ENCODE measurements around the gene FAM168B.

The FAM168B gene

DNA sequence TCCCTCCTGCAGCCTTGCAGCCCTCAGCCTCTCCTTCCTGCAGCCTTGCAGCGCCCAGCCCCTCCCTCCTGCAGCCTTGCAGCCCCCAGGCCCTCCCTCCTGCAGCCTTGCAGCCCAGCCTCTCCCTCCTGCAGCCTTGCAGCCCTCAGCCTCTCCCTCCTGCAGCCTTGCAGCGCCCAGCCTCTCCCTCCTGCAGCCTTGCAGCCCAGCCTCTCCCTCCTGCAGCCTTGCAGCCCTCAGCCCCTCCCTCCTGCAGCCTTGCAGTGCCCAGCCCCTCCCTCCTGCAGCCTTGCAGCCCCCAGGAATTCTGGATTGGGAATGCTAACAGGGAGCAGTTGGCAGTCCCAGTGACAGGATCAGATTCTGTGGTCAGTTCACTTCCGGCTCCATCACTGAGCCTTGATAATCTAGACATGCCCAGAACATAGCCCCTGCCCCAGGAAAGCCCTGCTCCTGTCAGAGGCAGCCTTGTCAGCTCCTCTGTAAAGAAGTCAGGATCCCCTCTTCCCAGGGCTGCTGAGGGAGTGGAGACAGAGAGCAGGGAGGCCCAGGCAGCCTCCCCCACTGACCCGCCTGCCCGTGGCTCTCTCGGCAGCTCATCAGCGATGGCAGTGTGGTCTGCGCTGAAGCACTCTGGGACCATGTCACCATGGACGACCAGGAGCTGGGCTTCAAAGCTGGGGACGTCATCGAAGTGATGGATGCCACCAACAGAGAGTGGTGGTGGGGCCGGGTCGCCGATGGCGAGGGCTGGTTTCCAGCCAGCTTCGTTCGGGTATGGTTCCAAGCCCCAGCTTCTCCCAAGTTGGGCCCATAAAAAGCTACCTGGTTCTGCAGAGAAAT is 54.8 kb downstream of the FAM168B start:
- DNase-seq = no peak

DNA sequence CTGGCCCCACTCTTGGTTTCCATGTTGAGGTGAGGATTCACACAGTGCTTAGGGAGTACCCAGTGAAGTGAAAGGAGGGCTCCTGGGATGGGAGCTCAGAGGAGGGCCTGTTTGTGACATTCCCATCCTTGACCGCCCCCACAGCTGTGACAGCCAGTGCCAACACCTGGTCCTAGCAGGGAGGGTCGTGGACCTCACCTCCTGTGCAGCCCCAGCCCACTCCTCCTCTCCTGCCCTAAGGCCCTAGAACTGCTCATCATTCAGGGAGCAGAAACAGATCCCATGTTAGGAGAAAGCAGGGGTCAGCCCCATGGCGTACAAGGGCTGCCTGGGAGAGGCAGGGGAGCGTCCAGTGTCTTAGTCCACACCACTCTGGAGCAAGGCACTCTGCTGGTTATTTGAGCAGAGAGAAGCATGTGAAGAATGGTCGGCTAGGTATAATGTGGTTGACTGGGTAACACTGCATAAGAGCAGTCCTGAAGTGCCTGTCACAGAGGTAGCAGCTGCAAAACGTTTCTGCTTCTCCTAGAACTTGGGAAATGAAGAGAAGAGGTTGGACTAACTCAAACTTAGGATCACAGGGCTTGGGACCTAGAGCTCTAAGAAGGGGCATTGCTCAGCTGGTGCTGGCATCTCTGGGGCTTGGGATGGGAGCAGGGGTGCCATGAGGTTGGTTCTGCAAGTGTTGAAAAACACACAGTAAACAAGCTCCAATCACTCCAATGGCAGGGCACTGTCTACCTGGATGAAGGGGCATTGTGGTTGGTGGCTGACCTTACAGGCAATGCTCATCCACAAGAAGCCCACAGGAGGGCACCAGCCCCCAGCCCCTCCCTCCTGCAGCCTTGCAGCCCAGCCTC is 55.6 kb downstream of the FAM168B start:
- no peak for DNase-seq

DNA sequence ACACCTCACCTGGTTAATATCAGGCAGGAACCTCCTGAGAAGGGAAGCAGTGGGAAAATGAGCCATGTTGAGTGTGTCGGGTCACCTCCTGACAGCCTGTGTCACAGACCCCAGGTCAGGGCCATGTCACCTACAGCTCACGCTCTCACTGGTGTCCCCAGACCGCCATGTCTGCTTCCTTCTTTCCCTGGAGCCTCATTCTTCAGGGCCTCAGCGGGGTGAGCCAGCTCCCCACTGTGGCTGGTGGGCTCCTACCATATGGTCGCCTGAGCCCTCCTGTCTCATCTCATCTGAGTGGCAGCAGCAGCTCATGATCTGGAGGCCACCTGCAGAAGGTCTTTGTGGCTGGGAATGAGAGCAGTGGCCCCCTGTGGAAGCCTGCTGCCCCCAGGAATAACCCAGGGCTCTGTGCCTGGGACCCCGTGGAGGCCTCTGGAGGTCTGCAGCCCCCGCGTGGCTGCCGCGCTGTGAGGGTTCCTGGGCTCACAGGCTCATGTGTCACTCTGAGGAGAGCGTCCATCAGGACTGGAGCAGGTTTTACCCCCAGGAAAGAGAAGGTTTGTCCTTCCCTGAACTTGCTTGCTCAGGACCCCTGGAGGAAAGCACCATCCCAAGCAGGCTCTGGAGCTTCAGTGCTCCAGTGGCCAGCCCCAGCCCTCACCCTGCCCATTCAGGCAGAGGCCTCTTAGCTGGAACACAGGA is 56.4 kb downstream of the FAM168B start:
- DNase-seq = no peak

DNA sequence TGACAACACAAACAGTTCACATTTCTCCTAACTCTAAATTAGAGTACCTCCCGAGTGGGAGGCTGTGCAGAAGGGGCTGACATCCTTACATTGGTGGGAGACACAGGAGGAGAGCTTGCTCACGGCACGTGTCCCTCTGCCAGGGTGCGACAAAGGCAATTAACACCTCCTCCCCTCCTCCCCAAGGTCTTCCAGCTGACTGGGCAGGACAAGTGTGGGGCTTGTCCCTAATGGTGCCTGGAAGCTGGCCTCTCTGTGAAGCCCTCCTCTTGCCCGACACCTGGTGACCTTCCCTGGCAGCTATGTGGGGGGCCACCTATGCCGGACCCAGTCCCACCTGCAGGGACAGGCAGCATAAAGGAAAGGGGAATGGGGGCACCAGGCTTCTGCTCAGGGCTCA is 57.0 kb downstream of the FAM168B start:
- DNase-seq = no peak

DNA sequence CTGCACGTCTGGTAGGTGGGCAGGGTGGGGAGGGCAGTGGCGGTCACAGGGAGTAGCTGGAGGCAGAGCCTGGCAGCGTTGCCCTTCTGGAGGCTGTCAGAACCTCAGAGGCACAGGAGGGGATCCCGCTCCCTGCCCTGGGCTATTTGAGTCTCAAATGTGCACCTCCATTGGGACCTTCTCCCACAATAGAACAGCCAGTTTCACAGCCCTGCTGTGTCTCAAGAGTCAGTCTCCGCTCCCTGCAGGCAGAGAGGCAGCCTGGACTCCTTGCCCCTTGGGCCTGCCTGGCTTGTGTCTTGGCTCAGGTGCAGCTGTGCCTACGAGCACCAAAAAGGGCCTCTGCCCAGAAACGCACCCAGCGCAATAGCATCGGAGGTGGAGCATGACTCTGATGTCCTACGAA is 57.4 kb downstream of the FAM168B start:
- no peak for DNase-seq

DNA sequence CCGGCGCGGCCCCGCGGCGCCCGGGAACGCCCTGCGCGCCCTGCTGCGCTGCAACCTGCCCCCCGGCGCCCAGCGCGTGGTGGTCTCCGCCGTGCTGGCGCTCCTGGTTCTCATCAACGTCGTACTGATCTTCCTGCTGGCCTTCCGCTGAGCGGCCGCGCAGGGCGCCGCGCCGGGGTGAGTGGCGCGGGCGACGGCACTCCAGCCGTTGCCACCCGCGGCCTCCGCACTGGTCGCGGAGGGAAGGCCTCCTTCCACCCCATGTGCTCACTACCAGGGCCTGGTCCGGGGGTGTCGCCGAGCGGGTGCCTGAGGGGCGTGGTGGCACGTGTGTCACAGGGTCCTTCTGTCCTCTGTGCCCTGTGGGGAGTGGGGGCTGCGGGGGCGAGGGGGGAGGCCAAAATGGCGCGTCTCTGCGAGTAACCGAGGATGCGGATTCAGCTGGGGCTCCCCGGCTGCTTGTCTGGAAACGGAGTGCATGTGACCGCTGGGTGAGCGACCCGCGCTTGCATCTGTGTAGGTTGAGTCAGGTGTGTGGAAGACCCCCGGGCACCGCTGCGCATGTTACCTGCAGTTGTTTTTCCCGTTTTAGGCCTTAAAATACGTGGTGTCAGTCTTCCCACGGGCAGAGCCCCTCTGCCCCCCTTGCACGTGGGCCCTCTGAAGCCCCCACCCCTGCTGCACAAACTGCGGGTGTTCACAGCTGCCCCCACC is 58.0 kb downstream of the FAM168B start:
- no peak for DNase-seq

DNA sequence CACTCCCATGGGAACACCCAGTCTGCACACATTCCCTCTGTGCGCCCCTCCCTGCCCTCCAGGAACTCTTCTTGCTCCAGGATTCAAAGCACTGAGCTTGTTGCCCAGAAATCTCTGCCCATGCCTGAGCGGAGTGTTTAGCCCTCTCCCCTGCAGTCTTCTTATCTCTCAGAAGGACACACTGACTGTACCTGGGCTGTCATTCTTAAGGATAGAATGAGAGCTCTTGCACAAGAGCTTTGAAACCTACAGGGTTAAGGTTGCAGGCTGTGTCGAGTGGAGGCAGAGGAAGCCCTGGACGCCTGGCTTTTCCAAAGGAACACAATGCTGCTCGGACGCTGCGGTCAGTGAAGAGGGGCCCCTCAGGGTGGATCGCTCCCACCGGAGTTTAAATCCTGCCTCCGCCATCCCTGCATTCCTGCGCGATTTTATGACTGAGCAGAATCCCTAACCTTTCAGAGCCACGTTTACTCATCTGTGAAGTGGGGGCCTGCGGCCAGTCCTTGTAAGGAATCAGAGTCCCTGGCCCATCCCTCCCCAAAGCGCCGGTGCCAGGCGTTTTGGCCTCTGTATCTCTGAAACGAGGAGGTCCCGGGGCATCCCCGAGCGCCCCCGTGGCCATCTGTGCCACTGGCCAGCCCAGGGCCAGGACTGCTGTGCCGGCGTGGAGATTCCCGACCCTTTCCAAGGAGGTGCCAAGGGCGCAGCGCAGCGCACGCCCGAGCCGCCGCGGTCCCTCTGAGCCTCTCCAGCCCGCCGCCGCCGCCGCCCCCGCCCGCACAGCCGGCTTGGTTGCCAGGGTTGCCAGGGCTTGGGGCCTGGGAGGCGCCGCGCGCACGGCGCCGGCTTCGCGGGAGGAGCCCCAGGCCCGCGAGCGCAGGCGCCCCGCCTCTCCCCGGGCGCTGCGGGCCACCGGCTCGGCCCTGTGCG is 58.9 kb downstream of the FAM168B start:
- no peak for DNase-seq

DNA sequence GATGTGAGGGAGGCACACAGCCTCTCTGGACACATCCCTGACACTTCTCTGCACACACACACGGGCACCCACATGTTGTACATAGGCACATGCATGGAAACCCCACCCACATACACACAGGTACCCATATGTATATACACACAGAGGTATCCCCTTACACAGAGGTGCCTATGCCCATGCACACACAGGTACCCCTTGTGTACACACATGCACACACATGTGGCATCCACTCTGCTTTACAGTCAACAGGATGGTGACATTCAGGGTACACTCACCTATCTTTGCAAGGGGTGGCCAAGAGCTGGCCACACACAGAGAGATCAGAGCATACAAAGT is 59.5 kb downstream of the FAM168B start:
- no peak for DNase-seq

DNA sequence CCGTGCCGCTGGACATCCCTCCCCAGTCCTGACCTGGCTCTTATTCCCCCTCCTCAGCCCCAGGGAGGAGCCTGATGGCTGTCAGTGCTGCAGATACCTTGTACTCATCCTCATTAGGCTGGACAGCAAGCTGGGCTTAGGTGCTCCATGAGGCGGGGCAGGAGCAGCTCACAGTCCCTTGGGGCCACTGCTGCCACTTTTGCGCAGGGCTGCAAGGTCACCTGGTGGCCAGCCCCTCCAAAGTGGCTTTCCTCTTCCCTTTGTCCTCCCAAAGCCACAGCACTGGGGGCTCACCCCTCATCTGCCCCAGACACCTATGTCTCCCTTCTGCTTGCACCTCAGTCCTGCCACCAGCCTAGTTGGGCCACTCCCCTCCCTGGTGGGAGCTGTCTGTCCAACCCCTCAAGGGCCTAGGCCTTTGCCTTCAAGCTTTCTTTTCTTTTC is 60.8 kb downstream of the FAM168B start:
- DNase-seq = no peak

DNA sequence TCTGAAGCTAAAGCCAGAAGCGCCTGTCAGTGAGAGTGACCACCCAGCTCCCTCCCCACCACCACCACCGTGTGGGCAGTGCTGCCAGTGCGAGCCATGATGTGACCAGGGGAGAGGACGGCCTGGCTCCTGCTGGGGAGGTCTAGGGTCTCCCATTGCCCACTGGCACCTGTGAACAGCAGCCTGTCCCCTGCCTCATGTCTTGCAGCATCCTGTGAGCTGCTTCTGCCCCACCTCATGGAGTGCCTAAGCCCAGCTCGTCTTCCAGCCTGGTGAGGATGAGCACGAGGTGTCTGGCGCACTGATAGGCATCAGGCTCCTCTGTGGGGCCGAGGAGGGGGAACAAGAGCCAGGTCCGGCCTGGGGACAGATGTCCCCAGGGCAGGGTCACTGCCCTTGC is 61.4 kb downstream of the FAM168B start:
- DNase-seq = no peak

DNA sequence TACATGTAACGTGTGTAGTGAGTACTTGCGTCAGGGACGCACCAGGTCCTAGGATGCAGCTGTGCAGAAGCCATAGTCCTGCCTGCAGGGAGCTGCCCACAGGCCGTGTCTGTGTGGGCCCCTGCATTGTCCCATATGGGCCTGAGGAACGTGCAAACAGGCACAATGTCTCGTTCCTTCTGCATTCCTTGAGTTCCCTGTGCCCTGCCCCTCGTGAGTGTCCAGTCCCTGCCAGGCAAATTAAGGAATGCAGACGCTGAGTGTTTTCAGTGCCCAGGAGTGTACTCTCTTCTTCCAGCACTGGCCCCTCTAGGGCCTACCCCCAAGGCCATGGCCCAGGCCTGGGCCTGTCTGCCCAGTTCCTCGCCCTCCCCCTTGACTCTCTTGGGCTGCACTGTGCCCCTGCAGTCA is 61.8 kb downstream of the FAM168B start:
- no peak for DNase-seq

DNA sequence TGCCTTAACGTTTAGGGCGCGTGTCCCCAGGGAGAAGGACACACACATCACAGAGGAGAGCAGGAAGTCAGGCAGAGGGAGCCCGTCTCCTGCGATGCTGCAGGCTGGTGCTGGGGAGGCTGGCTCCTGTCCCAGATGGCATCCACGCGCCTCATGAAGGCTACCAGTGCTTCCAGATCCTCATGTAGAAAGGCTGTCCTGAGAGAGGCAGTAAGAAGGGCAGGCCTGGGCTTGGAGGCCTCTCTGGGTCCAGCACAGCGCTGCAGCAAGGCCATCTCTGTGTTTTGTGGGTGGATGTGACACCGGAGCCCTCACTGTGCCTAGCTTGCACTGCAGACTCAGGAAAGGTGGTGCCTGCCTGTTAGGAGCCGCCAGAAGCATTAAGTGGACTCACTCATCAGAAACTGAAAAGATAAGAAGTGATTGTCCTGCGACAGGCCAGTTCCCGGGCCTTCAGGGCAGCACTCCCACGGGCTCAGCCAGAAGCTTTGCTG is 62.7 kb downstream of the FAM168B start:
- no peak for DNase-seq

DNA sequence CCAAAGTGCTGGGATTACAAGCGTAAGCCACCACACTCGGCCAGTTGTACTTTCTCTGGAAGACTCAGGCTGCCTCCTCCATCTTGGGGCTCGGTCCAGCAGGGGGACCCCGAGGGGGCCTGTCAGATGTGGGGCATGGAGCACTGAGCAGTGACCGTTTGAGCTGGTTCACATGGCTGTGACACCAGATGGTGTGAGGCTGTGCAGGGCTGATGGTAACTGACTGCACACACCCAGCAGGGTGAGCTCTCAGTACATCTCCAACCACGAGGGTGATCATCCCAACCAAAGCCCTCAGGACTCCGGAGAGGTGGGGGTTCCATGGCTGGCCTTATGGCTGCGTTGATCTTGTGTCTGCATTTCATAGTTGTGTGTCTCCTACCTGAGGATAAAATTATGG is 63.4 kb downstream of the FAM168B start:
- no peak for DNase-seq

DNA sequence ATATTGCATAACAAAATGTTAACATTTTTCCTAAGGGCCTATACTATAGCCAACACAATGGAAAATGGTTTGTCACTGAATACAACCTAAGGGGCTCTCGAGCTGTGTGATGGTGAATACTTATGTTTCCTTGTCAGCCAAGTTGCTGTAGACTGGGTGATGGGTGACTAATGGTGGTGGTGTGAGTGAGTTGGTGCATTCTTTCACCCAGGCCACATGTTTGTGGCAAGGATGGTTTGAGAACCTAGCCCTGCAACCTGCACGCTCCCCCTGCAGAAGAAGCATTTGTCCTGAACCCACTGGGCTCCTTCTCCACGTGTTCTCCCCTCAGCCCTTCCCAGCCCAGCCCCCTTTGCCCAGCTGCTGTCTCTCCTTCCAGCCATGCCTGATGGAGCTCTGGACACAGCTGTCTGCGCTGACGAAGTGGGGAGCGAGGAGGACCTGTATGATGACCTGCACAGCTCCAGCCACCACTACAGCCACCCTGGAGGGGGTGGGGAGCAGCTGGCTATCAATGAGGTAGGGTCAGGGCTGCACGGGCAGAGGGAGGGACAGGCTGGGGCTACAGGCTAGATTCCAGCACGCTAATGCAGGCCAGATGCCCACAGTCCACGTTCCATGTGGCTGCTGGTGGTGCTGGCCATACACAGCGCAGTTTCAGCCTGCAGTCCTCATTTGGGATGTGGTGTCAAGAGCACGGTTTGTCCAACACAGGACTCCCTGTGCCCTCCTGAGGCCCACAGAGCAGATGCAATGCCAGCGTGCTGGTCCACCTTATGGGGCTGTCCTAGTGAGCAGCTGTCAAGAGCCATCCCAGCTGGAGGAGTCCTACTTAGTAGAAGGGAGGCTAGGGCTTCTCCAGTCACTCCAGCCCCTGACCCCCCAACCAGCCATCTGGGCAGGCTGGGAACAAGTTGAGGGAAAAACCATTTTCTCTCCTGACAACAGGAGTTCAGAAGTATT is 65.4 kb downstream of the FAM168B start:
- no peak for DNase-seq

DNA sequence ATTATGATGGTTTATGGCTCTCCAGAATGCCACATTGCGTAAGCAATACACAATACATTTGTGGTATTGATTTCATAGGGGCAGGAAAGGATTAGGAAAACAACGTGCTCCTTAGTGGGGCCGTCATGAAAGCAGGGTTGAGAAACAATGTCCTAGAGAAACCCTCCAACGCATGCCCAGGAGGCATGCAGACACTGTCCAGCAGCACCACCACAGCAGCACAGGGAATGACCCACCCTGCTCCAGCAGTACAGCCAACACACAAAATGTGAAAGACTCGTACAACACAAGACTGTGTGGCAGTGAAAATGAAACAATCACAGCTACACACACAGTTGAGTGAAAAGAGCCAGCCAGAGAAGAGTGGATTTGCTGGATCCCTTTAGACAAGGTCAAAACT is 66.3 kb downstream of the FAM168B start:
- DNase-seq = no peak

DNA sequence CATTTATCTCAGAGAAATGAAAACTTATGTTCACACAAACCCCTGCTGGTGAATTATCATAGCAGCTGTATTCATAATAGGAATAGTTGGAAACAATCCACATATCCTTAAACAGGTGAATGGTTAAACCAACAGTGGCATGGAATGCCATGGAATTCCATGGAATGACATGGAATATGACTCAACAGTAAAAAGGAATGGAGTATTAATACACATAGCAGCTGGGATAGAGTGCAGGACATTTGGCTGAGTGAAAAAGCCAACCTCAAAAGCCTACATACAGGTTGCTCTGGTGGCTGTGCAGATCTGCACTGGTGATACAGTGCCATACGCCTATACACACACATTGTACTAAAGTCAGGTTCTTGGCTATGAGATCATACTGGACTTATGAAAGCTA is 69.5 kb downstream of the FAM168B start:
- DNase-seq = no peak

DNA sequence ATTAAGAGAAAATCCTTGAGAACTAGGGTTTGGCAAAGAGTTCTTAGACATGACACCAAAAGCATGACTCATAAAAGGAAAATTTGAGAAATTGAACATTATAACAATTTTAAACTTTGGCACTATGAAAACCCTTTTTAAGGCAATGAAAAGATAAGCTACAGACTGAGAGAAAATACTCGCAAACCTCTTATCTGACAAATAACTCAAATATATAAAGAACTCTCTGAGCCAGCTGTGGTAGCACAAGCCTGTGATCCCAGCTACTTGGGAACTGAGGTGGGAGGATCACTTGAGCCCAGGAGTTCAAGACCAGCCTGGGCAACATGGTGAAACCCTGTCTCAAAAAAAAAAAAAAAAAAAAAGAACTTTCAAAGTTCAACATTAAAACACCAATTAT is 70.5 kb downstream of the FAM168B start:
- no peak for DNase-seq

DNA sequence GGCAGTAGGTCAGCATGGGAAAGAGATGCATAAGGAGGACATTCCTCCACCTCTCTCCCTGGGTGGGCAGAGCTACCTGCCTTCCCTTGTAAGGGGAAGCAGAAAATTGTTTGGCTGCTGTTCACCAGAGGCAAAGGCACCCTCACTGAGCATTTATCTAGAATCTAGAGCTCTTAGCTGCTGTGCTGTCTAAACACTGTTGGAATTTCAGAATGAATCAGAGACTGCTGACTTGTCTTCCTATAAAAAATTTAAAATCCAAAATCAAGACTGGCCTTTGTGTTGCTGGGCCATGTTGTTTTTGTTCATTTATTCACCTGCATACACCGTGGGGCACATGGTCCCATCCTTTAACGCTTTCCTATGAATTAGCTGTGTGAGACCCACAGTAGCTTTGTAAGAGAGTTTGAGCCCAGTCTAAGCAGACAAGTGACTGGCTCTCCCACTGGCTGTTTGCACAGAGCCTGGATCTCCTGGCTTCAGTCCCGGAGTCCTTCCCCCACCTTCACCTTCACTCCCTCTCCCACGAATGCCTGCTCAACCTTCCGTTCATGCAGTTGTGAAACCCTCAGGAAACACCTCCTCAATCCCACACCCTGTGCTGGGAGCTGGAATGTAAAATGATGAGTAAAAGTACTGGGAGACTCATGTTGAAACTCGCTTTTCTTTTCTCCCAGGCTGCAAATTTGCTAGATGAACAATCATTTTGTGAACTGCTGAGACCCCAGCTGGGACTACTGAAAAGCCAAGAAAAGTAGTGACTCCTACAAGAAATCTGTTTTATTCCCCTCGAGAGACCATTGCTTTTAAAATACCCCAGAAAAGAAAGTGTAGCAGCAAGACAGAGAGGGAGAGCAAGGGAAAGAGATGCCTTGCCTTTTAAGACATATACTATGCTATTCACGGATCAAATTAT is 76.2 kb downstream of the FAM168B start:
- DNase-seq = no peak

DNA sequence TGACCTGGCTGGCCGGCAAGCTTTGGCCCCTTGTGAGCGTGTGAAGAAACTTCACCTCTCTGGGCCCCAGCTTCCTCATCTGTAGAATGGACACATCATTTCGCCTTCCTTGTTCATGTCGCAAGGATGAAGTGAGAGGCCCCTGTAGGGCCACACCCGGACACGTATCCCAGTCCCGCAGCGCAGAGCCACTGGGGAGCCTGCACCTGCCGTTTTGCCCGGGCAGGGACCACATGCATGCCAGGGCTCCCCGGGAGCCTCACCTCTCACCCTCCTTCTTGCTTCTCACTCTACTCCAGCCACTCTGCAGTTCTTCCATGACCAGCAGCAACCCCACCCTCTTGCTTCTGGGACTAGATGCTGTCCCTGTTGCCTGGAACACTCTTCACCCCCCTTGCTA is 77.5 kb downstream of the FAM168B start:
- DNase-seq = no peak
